Measurements from ENCODE around the gene ANKRD40CL. TPM values are rescaled to one million over a fixed set of nuclear protein-coding genes. Genes with fewer than 3 reads are reported as not detected.
A peak's percentile ranks its signal among the peaks of the same experiment; 100 is the strongest.

ANKRD40CL gene
- total and polyA plus RNA-seq, 7 experiments from 2014 or later: not detected

GRCh38 chr17:50793007-50793406, 25.7 kb upstream of the ANKRD40CL start:
- CTCF ChIA-PET: no interaction called here
- ATAC-seq (peak; percentile 47), DNase-seq (no peak)
- Mint-ChIP-seq H3K9me3 (peaks cover 0 to 1% (median 0%) of the 10 kb centered on the region in 11 donors), H3K4me3 (no peak overlapping the region), H3K4me1 (peaks cover 0 to 8% (median 0%) of the 10 kb centered on the region in 7 donors), H3K27ac (no peak overlapping the region), H3K27me3 (peaks cover 0 to 16% (median 0%) of the 10 kb centered on the region in 5 donors), H3K36me3 (no peaks in the 10 kb centered on the region)
- intact Hi-C loops (cut with micrococcal nuclease): no loop called here
- H3K27ac ChIP-seq (ENCODE audit: low read depth, low read length): no peak overlapping the region
- no peaks in the 10 kb centered on the region for H3K36me3 ChIP-seq (ENCODE audit: control insufficient read depth in 2 of 3, insufficient read depth in 3 of 3, low read length in 3 of 3)
- no peak overlapping the region for H3K4me3 ChIP-seq (ENCODE audit: low read length)
- no peaks in the 10 kb centered on the region for H3K9me3 ChIP-seq (ENCODE audit: control insufficient read depth in 2 of 3, low read length in 3 of 3)
- no peaks in the 10 kb centered on the region for H3K4me1 ChIP-seq (ENCODE audit: control insufficient read depth in 2 of 2, insufficient read depth in 2 of 2, low read length in 2 of 2)
- POLR2A ChIA-PET: no interaction called here
- no peaks in the 10 kb centered on the region for H3K27me3 ChIP-seq (ENCODE audit: control insufficient read depth in 2 of 2, insufficient read depth in 2 of 2, low read length in 2 of 2)

GRCh38 chr17:50792132-50792531, 24.8 kb upstream of the ANKRD40CL start:
- peaks cover 0 to 8% (median 0%) of the 10 kb centered on the region in 7 donors for H3K4me1 Mint-ChIP-seq
- H3K9me3 Mint-ChIP-seq: peaks cover 0 to 1% (median 0%) of the 10 kb centered on the region in 11 donors
- intact Hi-C loops (cut with micrococcal nuclease): no loop called here
- H3K9me3 ChIP-seq (ENCODE audit: control insufficient read depth in 2 of 3, low read length in 3 of 3): no peaks in the 10 kb centered on the region
- ChIA-PET POLR2A (no interaction called here), CTCF (no interaction called here)
- H3K4me3 Mint-ChIP-seq: no peak overlapping the region
- H3K4me3 ChIP-seq (ENCODE audit: low read length): no peak overlapping the region
- H3K36me3 ChIP-seq (ENCODE audit: control insufficient read depth in 2 of 3, insufficient read depth in 3 of 3, low read length in 3 of 3): no peaks in the 10 kb centered on the region
- H3K27ac Mint-ChIP-seq: no peak overlapping the region
- no peaks in the 10 kb centered on the region for H3K27me3 ChIP-seq (ENCODE audit: control insufficient read depth in 2 of 2, insufficient read depth in 2 of 2, low read length in 2 of 2)
- DNase-seq (no peak), ATAC-seq (no peak)
- H3K27me3 Mint-ChIP-seq: peaks cover 0 to 18% (median 0%) of the 10 kb centered on the region in 5 donors
- H3K36me3 Mint-ChIP-seq: no peaks in the 10 kb centered on the region
- no peaks in the 10 kb centered on the region for H3K4me1 ChIP-seq (ENCODE audit: control insufficient read depth in 2 of 2, insufficient read depth in 2 of 2, low read length in 2 of 2)
- no peak overlapping the region for H3K27ac ChIP-seq (ENCODE audit: low read depth, low read length)

- Mint-ChIP-seq H3K36me3 (no peaks in the 10 kb centered on the region), H3K27ac (peak overlapping the region in 1 of 9 donors; percentile 15), H3K27me3 (peaks cover 0 to 20% (median 0%) of the 10 kb centered on the region in 5 donors), H3K4me1 (peaks cover 0 to 8% (median 0%) of the 10 kb centered on the region in 7 donors), H3K9me3 (peaks cover 0 to 1% (median 0%) of the 10 kb centered on the region in 11 donors), H3K4me3 (no peak overlapping the region)
- ChIA-PET POLR2A (no interaction called here), CTCF (no interaction called here)
- Histone ChIP-seq H3K9me3 (ENCODE audit: control insufficient read depth in 2 of 3, low read length in 3 of 3) (no peaks in the 10 kb centered on the region), H3K4me1 (ENCODE audit: control insufficient read depth in 2 of 2, insufficient read depth in 2 of 2, low read length in 2 of 2) (no peaks in the 10 kb centered on the region), H3K27ac (ENCODE audit: low read depth, low read length) (no peak overlapping the region), H3K4me3 (ENCODE audit: low read length) (no peak overlapping the region), H3K36me3 (ENCODE audit: control insufficient read depth in 2 of 3, insufficient read depth in 3 of 3, low read length in 3 of 3) (no peaks in the 10 kb centered on the region), H3K27me3 (ENCODE audit: control insufficient read depth in 2 of 2, insufficient read depth in 2 of 2, low read length in 2 of 2) (no peaks in the 10 kb centered on the region)
- DNase-seq: no peak
- intact Hi-C loops (cut with micrococcal nuclease): no loop called here
- no peak for ATAC-seq
Observed at GRCh38 chr17:50790618-50791017, 23.3 kb upstream of the ANKRD40CL start.

- POLR2A ChIA-PET: interaction anchor here (0.5 kb wide), 1 partner anchor 156 kb away, joined by 3 read pairs; no protein-coding TSS in a partner anchor
- no peak overlapping the region for H3K4me3 Mint-ChIP-seq
Observed at GRCh38 chr17:50787106-50787505, 19.8 kb upstream of the ANKRD40CL start.

DNA sequence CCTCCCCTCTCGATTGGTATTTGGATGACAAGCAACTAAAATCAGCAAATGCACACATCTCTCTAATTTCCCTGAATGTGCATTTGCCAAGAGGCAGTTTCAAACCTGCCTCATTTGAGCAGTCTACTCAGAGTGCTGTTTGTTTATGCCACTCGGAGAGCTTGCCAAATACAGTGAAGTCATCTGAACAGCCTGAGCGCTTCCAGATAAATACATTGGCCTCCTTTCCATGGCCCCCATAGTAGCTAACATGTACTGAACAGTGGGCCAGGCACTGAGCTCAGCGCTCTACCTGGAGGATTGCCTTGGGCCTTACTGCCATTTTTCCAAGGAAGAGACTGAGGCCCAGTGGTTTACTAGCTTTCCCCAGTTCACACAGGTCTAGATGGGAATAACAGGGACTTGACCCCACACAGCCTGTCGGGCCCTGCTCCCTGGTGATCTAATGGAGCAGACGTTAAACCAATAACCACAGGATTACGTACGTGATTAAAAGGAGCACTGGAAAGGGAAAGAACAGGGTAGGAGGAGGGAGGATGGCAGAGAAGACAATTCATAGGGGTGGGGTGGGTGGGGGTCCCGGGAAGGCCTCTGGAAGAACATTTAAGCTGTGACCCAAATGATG, 18.7 kb upstream of the ANKRD40CL start:
- ATAC-seq: no peak
- Mint-ChIP-seq H3K27ac (no peak overlapping the region), H3K4me1 (peaks cover 8 to 17% (median 11%) of the 10 kb centered on the region in 7 donors), H3K27me3 (peaks cover 0 to 32% (median 0%) of the 10 kb centered on the region in 5 donors), H3K4me3 (no peak overlapping the region), H3K36me3 (peaks cover 0 to 3% (median 0%) of the 10 kb centered on the region in 5 donors), H3K9me3 (no peaks in the 10 kb centered on the region)
- no peak for DNase-seq
- H3K9me3 ChIP-seq (ENCODE audit: control insufficient read depth in 2 of 3, low read length in 3 of 3): no peaks in the 10 kb centered on the region
- intact Hi-C loops (cut with micrococcal nuclease): no loop called here
- H3K4me1 ChIP-seq (ENCODE audit: control insufficient read depth in 2 of 2, insufficient read depth in 2 of 2, low read length in 2 of 2): no peaks in the 10 kb centered on the region
- CTCF ChIA-PET: interaction anchor here (0.7 to 5.1 kb wide), 2 partner anchors 65 to 163 kb away, joined by 3 to 18 read pairs; no protein-coding TSS in a partner anchor
- H3K27ac ChIP-seq (ENCODE audit: low read depth, low read length): no peak overlapping the region
- POLR2A ChIA-PET: interaction anchor here (0.5 kb wide), 1 partner anchor 155 kb away, joined by 3 read pairs; no protein-coding TSS in a partner anchor
- H3K36me3 ChIP-seq (ENCODE audit: control insufficient read depth in 2 of 3, insufficient read depth in 3 of 3, low read length in 3 of 3): no peaks in the 10 kb centered on the region
- H3K4me3 ChIP-seq (ENCODE audit: low read length): no peak overlapping the region
- no peaks in the 10 kb centered on the region for H3K27me3 ChIP-seq (ENCODE audit: control insufficient read depth in 2 of 2, insufficient read depth in 2 of 2, low read length in 2 of 2)

More at GRCh38 chr17:50787106-50787505, 19.8 kb upstream of the ANKRD40CL start:
- DNase-seq (no peak), ATAC-seq (no peak)
- CTCF ChIA-PET: no interaction called here
- Histone ChIP-seq H3K9me3 (ENCODE audit: control insufficient read depth in 2 of 3, low read length in 3 of 3) (no peaks in the 10 kb centered on the region), H3K36me3 (ENCODE audit: control insufficient read depth in 2 of 3, insufficient read depth in 3 of 3, low read length in 3 of 3) (no peaks in the 10 kb centered on the region), H3K4me1 (ENCODE audit: control insufficient read depth in 2 of 2, insufficient read depth in 2 of 2, low read length in 2 of 2) (no peaks in the 10 kb centered on the region), H3K27ac (ENCODE audit: low read depth, low read length) (no peak overlapping the region), H3K27me3 (ENCODE audit: control insufficient read depth in 2 of 2, insufficient read depth in 2 of 2, low read length in 2 of 2) (no peaks in the 10 kb centered on the region), H3K4me3 (ENCODE audit: low read length) (no peak overlapping the region)
- H3K36me3 Mint-ChIP-seq: peaks cover 0 to 3% (median 0%) of the 10 kb centered on the region in 5 donors
- H3K4me1 Mint-ChIP-seq: peaks cover 5 to 13% (median 10%) of the 10 kb centered on the region in 7 donors
- no peak overlapping the region for H3K27ac Mint-ChIP-seq
- no peaks in the 10 kb centered on the region for H3K9me3 Mint-ChIP-seq
- intact Hi-C loops (cut with micrococcal nuclease): no loop called here
- peaks cover 0 to 31% (median 0%) of the 10 kb centered on the region in 5 donors for H3K27me3 Mint-ChIP-seq

GRCh38 chr17:50785126-50785525, 17.8 kb upstream of the ANKRD40CL start:
- H3K36me3 ChIP-seq (ENCODE audit: control insufficient read depth in 2 of 3, insufficient read depth in 3 of 3, low read length in 3 of 3): no peaks in the 10 kb centered on the region
- H3K4me1 Mint-ChIP-seq: peaks cover 8 to 22% (median 15%) of the 10 kb centered on the region in 7 donors
- ChIA-PET POLR2A (no interaction called here), CTCF (interaction anchor here (0.6 to 5.1 kb wide), 4 partner anchors 20 to 172 kb away, joined by 3 to 18 read pairs (median 3); no protein-coding TSS in a partner anchor)
- no peak overlapping the region for H3K4me3 Mint-ChIP-seq
- no peak overlapping the region for H3K4me3 ChIP-seq (ENCODE audit: low read length)
- H3K27ac Mint-ChIP-seq: no peak overlapping the region
- H3K27me3 ChIP-seq (ENCODE audit: control insufficient read depth in 2 of 2, insufficient read depth in 2 of 2, low read length in 2 of 2): no peaks in the 10 kb centered on the region
- no peak for ATAC-seq
- peaks cover 0 to 3% (median 0%) of the 10 kb centered on the region in 5 donors for H3K36me3 Mint-ChIP-seq
- intact Hi-C loops (cut with micrococcal nuclease): no loop called here
- peaks cover 0 to 33% (median 0%) of the 10 kb centered on the region in 5 donors for H3K27me3 Mint-ChIP-seq
- peaks cover 0 to 3% of the 10 kb centered on the region in 2 donors for H3K4me1 ChIP-seq (ENCODE audit: control insufficient read depth in 2 of 2, insufficient read depth in 2 of 2, low read length in 2 of 2)
- H3K9me3 ChIP-seq (ENCODE audit: control insufficient read depth in 2 of 3, low read length in 3 of 3): no peaks in the 10 kb centered on the region
- H3K9me3 Mint-ChIP-seq: no peaks in the 10 kb centered on the region
- DNase-seq: no peak
- H3K27ac ChIP-seq (ENCODE audit: low read depth, low read length): no peak overlapping the region

Data from naive thymus-derived CD4-positive, alpha-beta T cell (primary cell).